SK-N-DZ (cell line): ENCODE data around the gene AKT3.

Source experiments
- DNase-seq: peaks from one replicate; pipeline ENCODE4 v3.0.0-alpha.2; 2015; ENCODE audit warnings: low spot score

Gene AKT3

DNA sequence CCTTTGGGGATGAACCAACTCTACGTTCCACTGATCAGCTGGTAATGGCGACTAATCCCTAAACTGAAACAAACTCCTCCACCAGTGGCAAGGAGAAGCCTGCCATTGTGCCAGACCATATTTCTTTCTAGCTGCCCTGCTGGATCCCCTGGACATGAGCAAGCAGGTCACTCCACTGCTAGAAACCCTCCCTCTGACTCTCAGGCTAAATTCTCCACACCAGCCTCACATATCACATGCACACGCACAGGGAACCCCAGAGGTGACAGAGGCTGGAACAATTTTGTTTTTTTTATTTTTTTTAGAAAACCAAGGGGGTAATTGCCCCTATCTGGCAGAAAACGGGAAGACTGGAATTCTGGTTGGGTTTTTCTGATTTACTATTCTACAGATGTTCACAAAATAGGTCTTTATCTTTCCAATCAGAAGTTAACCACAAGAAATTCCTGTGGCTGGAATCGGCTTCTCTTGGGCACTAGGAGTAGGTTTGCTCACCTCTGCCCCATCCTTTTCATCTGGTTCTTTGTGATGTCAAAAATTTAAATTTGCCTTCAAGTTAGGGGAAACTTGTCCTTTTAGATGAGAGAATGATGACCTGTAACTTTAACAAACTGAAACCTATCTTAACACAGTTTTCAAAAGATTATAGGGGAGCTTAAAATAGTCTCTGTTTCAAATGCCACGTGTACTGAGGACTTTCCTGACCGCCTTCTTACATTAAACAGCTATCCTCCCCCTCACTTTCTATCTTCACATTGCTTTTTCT is 336.1 kb downstream of the AKT3 start:
- DNase-seq, result no peak

DNA sequence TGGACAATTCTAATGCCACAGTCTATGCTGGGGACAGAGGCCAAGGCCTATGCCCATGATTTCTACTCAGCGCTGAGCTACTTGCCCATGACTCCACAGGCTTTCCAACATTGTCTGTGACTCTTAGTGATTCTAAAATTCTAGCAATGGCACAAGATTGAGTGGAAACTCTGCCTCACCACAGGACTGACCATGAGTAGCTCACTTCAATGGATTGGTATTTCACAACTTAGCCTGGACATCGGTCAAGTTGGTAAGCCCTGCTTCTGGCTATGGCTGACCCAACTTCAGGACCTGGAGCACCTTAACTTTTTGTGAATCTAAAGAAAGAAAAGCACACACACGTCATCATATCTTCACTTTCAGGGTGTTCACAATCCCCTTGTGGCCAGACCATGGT is 339.1 kb downstream of the AKT3 start:
- DNase-seq, result no peak

DNA sequence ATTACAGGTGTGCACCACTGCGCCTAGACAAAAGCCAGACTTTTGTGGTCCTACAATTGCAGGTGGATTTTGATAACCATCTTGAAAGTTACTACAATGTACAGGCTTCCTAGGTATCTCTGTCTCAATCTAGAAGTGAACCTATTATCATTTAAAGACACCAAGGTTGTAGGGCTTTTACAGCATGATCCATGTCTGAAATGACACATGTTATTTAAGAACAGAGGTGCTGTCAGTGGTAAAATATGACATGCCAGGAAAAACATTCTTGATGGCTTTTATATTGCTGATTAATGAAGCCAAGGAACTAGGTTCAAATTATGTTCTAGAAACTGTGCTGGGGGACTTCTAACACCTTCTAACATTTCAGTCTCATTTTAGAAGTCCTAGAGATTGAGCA is 341.1 kb downstream of the AKT3 start:
- DNase-seq, result no peak

DNA sequence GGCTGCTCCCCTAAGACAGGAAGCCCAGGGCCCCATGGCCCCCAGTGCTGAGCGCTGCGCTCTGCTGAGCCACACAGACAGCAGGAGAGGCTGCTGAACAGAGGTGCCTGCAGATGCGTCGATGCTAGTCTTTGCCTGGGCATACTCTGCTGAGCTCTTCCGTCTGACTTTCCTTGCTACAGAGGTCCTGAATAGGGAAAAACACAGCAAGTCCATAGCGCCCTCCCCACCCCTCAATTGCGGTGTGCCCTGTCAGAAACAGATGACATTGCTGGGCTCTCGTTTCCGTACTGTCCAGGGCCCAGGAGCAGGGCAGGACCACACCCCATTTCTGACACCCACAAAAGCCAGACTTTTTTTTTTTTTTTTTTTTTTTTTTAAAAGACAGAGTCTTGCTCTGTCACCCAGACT is 341.7 kb downstream of the AKT3 start:
- no peak for DNase-seq

DNA sequence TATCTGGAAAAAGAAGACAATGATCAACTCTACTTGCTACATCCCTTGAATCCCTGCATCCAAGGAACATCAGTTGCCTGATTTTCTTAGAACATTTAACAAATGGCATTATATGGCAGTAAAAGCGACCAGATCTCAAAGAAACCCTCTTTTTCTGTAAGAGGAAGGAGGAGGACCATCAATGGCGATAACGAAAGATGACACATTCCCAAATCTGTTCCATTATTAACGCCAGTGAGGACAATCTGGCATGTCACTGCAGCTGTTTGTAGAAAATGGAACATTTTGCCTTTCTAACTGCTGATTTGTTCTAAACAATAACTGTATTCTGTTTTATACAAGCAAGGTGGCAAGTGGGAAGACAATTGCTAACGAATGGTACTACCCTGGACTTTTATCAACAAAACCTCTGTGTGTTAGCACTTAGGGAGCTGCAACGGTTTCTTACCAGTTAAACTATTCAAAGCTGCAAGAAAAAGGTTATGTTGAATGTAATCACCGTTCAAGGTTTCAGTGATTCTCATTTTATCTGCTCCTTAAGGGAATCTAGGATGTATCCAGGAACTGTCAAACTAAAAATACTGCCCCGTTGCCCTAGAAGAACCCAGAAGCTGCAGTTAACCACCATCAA is 342.3 kb downstream of the AKT3 start:
- no peak for DNase-seq

DNA sequence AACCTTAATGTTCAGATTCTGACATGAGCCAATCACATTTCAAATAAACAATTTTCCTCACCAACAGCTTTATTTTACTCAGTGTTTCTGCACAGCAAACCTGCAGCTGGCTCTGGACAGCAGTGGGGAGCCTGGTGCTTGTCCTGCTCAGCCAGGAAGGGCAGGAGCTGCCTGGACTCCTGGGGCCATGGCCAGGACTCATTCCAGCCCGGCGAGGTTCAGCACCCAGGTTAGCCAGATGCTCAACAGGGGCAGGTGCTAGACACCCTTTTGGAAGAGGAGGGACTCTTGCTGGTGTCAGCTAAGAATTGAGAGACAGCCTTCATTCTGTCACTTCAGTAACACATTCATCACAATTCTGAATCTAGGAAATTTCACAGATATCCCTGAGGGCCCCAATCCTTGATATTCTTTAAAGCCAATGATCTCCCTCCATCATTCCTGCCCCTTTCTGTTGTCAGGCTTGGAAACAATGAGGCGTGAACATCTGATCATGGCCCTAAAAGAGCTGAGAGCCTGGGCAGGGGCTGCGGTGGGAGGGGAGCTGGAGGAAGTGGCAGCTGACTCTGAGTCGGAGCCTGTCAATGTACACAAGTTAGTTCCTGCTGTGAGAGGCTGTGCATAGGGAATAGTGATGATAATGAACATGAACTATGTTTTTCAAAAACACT is 342.9 kb downstream of the AKT3 start:
- no peak for DNase-seq

DNA sequence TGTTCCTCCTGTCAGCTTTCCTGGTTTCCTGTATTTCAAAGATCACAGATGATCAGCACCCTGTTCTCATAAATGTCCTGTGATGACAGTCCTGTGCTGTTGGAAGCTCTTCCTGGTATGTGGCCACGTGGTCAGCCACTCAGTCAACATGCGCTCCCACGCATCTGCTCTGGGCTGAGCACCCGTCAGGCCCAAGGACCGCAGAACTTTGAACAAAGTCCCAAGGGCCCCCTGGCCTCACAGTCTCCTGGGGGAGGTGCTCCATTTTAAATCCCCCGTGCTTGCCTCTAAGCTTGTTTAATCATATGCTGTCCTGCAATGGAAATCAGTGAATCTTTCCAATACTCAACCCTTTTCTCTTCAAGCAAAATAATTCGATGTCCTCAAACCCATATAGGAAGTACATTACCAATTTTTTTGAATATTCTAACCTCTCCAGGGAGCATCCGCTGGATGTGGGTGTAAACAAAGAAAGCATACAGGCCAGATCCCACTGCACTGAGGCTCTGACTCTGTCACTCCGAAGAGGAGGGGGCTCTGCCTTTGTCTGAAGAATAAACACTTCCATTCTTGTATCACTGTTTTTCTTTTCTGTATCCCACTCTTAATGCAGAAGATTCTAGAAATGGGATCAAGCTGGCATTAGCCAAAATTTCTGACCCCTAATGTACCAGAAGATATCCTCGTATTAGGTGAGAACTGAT is 343.9 kb downstream of the AKT3 start:
- DNase-seq, result no peak

DNA sequence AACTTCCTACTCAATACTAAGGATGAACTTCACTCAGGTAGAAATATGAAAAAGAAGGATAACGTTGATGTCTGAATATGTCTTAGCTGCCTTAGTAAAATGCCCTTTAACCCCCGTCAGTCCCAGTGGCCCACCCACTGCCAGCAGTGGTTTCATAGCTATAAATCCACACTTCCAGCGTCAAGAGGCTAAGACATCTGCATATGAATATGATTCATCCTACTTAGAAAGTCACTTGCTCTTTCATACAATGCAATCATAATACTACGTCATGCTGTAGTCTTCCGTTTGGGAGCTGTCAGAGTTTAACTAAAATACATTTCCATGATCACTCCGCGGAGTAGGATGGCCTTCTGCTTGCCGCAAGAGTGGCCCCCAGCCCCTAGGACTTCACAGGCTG is 346.9 kb downstream of the AKT3 start:
- no peak for DNase-seq

DNA sequence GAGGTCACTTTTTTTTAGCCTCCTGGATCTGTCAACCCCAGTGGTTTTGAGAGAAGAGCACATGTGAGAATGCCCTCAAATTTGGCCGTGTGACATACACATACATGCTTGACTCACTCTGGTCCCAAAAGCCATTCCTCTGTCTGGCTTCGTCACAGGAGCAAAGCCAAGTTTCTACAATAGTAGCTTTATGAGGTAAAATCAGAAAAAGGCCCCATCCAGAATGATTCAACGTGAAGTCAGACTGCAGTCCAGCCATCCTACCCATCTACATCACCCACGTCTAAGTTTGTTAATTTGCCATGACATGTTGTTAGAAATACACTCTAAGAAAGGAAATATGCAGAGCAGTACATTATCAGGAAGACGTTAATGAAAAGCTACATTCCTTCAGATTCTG is 349.0 kb downstream of the AKT3 start:
- no peak for DNase-seq

DNA sequence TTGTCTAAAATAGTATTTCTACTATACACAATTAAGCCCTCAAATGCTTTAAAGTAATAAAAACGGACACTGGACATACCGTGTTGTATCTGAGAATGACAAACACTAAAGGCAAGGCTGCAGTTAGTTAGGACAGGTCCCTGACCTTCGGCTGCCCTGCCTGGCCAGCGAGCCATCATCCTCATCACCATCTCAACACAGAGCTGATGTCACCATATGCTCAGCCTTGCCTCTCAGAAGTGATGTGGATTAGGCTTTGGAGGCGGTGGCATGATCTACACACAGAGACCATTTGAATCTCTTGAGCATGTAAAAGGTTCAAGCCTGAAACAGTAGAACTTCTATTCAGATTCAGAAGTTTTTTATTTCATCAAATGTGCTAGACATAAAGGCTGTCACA is 349.5 kb downstream of the AKT3 start:
- no peak for DNase-seq

DNA sequence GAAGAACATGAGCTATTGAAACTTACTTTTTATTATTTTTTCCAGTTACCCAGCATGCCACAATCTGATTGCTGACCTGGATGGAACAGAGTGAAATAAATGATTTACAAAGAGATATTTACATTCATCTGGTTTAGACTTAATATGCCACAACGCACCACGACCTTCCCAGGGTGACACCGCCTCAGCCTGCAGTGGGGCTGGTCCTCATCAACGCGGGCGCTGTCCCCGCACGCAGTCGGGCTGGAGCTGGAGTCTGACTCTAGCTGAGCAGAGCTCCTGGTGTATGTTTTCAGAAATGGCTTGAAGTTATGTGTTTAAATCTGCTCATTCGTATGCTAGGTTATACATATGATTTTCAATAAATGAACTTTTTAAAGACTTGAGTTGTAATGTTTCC is 350.3 kb downstream of the AKT3 start:
- no peak for DNase-seq

DNA sequence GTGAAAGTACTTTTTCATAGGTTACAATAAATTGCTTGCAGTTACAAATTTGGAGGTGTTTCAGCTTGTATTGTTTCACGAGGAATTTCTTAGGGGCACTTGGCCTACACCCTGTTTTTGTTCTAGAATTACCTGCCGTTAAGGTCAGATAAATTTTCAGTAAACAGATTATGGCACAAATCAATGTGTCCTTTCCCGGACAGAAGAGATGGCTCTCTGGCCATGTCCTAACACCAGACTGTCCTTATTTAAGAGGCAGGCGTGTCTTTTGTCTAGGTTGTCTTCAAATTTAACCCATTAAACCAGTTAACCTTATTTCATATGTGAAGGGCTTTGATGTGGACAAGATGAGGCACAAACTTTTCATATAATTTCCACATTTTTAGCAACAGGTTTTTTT is 350.8 kb downstream of the AKT3 start:
- no peak for DNase-seq

DNA sequence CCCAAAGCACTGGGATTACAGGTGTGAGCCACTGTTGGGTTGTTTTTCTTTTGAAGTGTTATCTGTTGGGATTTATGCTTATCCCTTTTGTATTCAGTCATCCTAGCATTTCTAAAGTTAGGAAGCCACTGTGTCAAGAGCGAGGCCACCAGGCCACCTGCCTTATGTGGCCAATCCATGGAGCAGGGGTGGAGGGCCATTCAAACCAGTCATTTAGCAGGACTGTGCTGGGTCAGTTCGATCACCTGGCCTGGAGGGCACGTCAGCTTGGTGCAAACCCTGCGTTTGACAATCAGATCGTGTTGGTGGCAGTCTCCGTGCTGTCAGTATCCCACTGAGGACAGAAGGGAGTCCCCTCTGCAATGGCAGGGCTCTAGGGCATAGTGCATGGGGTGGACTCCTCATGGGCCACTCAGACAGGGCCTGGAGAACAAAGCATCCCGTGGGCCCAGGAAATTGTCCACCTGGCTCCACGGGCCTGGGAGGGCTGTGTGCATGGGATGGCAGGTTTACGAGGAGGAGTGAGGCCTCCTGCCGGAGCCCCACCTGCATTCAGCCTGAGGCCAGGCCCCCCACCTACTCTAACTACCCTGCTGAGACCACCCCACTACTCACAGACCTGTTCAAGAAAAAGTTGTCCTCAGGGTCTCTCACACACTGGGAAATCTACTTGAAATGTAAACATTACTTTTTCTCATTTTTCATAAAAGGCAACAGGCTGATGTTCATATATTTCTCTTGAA is 351.9 kb downstream of the AKT3 start:
- DNase-seq, result no peak

DNA sequence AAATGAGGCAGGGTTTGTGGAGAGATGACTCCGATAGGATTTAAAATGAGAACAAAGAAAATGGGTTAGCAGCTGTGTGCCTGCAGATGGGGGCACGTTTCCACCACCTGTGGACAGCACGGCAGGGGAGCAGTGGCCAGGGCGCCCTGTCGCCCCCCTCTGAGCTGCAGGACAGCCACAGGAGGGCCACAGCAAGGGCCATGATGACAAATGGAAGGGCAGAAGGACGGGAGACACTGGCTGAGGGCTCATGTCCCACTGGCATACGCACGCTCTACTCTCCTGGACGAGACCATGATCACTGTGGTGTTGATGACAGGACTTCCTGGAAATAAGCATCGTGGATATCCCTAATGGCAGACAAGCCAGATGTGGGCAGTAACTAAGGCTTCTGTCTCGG is 353.2 kb downstream of the AKT3 start:
- DNase-seq, result no peak

DNA sequence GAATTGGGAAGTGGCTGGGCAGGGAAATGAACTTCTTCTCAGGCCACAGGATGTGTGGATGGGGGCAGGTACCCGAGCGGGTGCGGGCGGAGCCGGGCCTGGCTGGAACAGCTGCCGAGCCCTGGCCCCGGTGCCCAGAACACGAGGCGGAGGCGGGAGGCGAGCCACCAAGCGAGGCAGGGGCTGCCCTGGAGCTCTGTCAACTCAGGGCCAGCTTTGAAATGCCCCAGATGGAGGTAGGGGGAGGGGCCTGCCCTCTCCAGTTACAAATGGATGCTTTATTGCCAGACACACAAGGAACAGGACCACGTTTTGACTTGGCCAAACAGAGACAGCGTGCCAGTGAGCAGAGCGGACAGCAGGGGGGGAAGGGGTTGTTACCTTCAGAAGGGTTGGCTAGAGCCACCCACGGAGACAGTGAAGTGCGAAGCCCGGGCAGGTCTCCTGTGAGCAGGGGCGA is 353.8 kb downstream of the AKT3 start:
- DNase-seq, result peak; percentile 88

DNA sequence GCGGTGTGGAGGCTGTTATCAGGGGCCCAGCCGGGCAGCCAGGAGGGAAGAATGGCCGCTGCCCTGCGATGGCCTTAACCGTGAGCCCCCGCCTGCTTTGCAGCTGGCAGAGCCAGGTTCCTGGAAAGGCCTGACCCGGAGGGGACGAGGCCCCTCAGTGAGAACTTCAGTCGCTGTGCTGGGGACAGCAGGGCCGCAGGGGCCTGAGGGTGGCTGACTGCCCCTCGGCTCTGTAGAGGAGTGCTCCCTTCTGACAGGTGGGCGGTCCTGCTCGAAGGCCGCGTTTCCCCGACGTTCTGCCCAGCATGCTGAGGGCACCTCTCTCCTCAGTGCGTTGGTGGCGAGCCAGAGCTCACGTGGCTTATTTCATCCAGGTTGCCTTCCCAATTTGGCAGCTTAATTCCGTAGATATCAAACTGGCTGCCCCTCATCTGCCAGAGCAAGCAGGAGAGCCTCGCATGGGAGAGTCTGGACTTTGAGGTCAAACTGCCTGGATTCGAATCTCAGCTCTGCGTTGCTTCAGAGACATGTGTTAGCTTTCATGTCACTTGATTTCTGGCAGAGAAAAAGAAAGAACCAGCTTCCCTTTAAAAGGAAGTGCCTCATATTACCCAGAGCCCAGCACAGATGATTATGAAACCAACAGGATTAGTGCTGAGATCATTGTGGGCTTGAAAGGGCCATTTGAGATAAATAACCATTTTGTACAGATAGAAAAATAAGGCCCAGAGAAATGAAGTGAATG is 354.4 kb downstream of the AKT3 start:
- DNase-seq, result peak; percentile 23

DNA sequence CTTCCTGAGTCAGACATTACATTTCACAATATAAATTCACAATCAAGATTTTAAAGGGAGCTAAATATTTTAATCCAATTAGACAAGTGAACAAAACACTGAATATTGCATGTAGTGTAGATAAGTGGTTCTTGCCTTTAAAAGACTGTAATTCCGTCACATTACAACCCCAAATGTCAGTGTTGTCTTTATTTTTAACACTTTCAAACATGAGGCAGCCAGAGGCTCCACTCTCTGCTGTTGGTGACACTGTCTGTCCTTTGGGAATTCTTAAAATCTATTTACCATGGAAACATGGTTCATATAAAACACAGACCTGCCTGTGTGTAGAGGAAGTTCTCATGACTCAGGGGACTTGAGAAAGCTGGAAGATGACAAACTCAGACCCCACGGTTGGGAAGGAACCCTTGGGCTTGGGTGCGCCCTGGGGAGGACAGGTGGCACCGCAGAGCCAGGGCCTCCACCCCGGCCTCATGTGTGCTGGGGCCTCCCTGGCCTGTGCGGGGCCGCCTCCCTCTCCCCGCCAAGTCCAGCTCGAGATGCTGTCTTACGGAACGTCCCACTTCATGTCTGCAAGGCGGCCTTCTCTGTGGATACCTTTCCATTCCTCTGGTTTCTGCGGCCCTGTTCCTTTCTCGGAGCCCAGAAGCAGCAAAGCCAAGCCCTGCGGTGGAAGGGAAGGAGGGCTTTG is 355.2 kb downstream of the AKT3 start:
- DNase-seq, result no peak

DNA sequence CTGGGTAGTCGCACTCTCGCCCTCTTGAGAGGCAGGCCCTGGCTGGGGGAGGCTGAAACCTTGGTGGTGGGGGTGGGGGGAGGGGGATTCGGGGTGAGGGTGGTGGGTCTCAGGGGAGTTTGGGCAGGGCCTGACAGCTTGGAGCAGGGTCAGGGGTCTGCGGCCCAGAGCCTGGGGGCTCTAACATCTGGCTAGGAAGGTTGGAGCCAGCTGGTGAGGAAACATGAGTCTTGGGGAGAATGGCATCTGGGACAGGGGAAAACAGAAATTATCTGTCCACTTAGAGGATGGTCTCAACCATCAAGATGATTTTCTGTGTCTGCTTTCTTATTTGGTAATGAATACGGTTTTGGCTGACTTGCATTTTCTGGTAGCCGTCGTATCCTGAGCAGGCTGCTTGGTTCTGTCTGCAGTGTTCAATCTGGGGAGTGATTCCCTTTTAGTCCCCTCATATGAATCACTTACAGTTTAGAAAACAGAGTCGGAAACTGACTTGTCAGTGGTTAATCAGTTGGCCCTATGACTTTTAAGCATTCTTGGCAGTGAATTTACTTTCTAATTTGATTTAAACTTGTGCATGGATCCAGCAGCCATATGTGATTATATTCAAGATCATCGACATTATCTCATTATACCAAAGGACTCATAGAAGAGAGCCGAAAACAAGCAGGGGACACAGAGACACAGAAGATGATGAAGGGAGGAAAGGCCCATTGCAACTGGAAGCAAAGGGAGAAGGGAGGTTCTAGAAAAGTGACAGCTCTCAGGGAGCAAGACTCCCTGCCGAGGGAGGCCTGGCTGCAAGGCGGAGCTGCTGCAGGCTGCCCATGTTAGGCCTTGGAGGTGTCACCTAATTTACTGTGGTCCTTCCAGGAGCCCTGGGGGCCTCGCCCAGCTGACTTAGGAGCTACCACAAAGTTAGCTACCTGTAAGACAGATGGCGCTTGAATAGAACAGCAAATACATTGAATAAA is 356.6 kb downstream of the AKT3 start:
- DNase-seq, result peak; percentile 83
